Amniotic stem cell (primary cell): ENCODE measurements around the gene PSAP.

ENCODE experiments used
- DNase-seq: peaks from one replicate; lab custom pipeline; 2025; lab: John Stamatoyannopoulos, UW

PSAP gene

GRCh38 chr10:71827852-71828251 lies 23.2 kb downstream of the PSAP start:
- DNase-seq, result no peak

- no peak for DNase-seq
These were observed 25.8 kb downstream of the PSAP start for GRCh38 chr10:71825217-71825616.

GRCh38 chr10:71824333-71824732 lies 26.7 kb downstream of the PSAP start:
- no peak for DNase-seq

GRCh38 chr10:71823356-71823755 lies 27.7 kb downstream of the PSAP start:
- DNase-seq, result no peak

- DNase-seq, result no peak
These were observed 28.9 kb downstream of the PSAP start for GRCh38 chr10:71821909-71822763.

GRCh38 chr10:71820966-71821365 lies 30.1 kb downstream of the PSAP start:
- DNase-seq, result no peak

GRCh38 chr10:71819985-71820384 lies 31.1 kb downstream of the PSAP start:
- no peak for DNase-seq

- DNase-seq, result no peak
These were observed 31.6 kb downstream of the PSAP start for GRCh38 chr10:71819441-71819861.

- DNase-seq, result no peak
These were observed 32.3 kb downstream of the PSAP start for GRCh38 chr10:71818674-71819260.

- DNase-seq, result no peak
These were observed 33.0 kb downstream of the PSAP start for GRCh38 chr10:71817831-71818655.

GRCh38 chr10:71816936-71817618 lies 34.0 kb downstream of the PSAP start:
- DNase-seq, result no peak

GRCh38 chr10:71816421-71816851 lies 34.6 kb downstream of the PSAP start:
- DNase-seq, result no peak

- DNase-seq, result no peak
These were observed 35.4 kb downstream of the PSAP start for GRCh38 chr10:71815515-71816130.

- no peak for DNase-seq
These were observed 36.1 kb downstream of the PSAP start for GRCh38 chr10:71814922-71815411.

GRCh38 chr10:71812913-71813590 lies 38.0 kb downstream of the PSAP start:
- DNase-seq, result no peak

GRCh38 chr10:71812016-71812912 lies 38.8 kb downstream of the PSAP start:
- no peak for DNase-seq

GRCh38 chr10:71811351-71811750 lies 39.7 kb downstream of the PSAP start:
- no peak for DNase-seq

GRCh38 chr10:71810048-71810750 lies 40.9 kb downstream of the PSAP start:
- DNase-seq, result no peak

GRCh38 chr10:71809628-71810027 lies 41.4 kb downstream of the PSAP start:
- no peak for DNase-seq
